Activated T-cell treated with anti-CD3 and anti-CD28 coated beads, Interleukin-2, amount 50 U/mL, for 4 hours (primary cell): ENCODE data around the gene SRP68. TPM values are rescaled to one million over a fixed set of nuclear protein-coding genes. Genes with fewer than 3 reads are reported as not detected.
"Not testable (repeated sequence)": the region's sequence is repeated elsewhere in the genome, so short reads cannot be mapped to it uniquely, and the experiment has no call there.

Source experiments
- ATAC-seq, 2 donors: fragments of 200-7000 bp; cut with Tn5 transposase; one replicate each; pipeline ENCODE4 v1.10.0; 2021
- DNase-seq: peaks from one replicate; pipeline ENCODE4 v3.0.0-alpha.2; 2020
- H3K27me3 Mint-ChIP-seq: one replicate; pipeline ENCODE4 v1.8.0; 2021; ENCODE audit warnings: low read depth, mixed read lengths
- H3K36me3 Mint-ChIP-seq: one replicate; pipeline ENCODE4 v1.8.0; 2022; ENCODE audit warnings: mixed read lengths; ENCODE audit not compliant: insufficient read depth
- H3K4me1 Mint-ChIP-seq: one replicate; pipeline ENCODE4 v1.8.0; 2021; ENCODE audit warnings: low read depth, mixed read lengths
- H3K4me3 Mint-ChIP-seq: one replicate; pipeline ENCODE4 v1.8.0; 2021; ENCODE audit warnings: mild to moderate bottlenecking, moderate library complexity, mixed read lengths
- H3K9me3 Mint-ChIP-seq: one replicate; pipeline ENCODE4 v1.8.0; 2021; ENCODE audit warnings: mixed read lengths
- total RNA-seq, 3 donors: library from RNA; stranded (reverse); gene quantifications; one replicate each; pipeline ENCODE4 v1.2.1, GENCODE V29; 2021

The SRP68 gene
- total RNA-seq, 3 donors from 2014 or later, result 88.4 to 114 (median 105) TPM

GRCh38 chr17:76075364-76076145 is 3.2 kb upstream of the SRP68 start:
- no peak for ATAC-seq
- Mint-ChIP-seq H3K4me3 (peak overlapping the region; percentile 67), H3K9me3 (no peaks in the 10 kb centered on the region), H3K4me1 (peaks cover 53% of the 10 kb centered on the region), H3K27me3 (peaks cover 43% of the 10 kb centered on the region), H3K36me3 (no peaks in the 10 kb centered on the region)
- no peak for DNase-seq

- Mint-ChIP-seq H3K27me3 (peaks cover 43% of the 10 kb centered on the region), H3K4me3 (peak within 1 kb of the TSS; percentile 67), H3K9me3 (no peaks in the 10 kb centered on the region), H3K4me1 (peaks cover 56% of the 10 kb centered on the region), H3K36me3 (no peaks in the 10 kb centered on the region)
- no peak for ATAC-seq
- DNase-seq, result no peak
Measured at GRCh38 chr17:76074390-76075363, 2.4 kb upstream of the SRP68 start, which contains the start of gene GALR2. GALR2 (plus strand) TSS chr17:76074781; CDS start chr17:76074884, 103 bp downstream.

- Mint-ChIP-seq H3K27me3 (peaks cover 27% of the 10 kb centered on the region), H3K4me1 (peaks cover 44% of the 10 kb centered on the region), H3K36me3 (peaks cover 7% of the 10 kb centered on the region), H3K4me3 (peak overlapping the region; percentile 99), H3K9me3 (no peaks in the 10 kb centered on the region)
- ATAC-seq (peak; percentile 74 to 77), DNase-seq (no peak)
Measured at GRCh38 chr17:76071531-76072147, 678 bp downstream of the SRP68 start.

GRCh38 chr17:76065775-76066174 is 6.5 kb downstream of the SRP68 start:
- peaks cover 40% of the 10 kb centered on the region for H3K4me1 Mint-ChIP-seq
- H3K9me3 Mint-ChIP-seq, result no peaks in the 10 kb centered on the region
- DNase-seq (no peak), ATAC-seq (no peak)
- H3K27me3 Mint-ChIP-seq, result no peaks in the 10 kb centered on the region
- H3K36me3 Mint-ChIP-seq, result peaks cover 43% of the 10 kb centered on the region
- H3K4me3 Mint-ChIP-seq, result no peak overlapping the region

DNA sequence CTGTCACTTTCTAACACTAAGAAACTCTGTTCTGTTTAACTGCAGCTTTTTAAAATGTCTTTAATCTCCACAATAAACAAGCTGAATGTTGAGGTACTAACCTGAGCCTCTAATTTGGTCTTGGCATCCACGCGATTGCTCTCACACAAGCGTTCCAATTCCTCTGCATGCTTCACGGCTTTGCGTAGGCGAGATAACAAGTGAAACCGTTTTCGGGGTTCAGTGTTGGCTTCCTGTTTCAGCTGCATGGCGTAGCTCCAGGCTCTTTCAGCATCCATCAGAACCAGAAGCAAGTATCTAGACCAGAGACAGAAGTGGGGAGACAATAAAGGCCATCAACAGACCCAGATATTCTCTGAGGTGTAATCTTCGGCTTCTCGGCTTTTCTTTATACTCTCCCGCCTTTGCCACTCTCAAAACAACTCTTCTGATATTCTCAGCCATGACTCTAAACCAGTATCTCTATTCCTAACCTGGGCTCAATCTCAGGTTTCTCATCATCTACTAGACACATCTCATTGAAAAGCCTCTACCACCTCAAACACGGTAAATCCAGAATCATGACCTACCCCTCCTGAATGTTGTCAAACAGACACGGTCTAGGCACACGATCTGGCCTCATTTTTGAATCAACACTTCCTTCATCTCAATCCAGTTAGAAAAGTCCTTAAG is 8.3 kb downstream of the SRP68 start:
- Mint-ChIP-seq H3K36me3 (peaks cover 51% of the 10 kb centered on the region), H3K4me3 (peak overlapping the region; percentile 43), H3K27me3 (no peaks in the 10 kb centered on the region), H3K9me3 (no peaks in the 10 kb centered on the region), H3K4me1 (peaks cover 31% of the 10 kb centered on the region)
- DNase-seq, result peak; percentile 33
- peak; percentile 88 to 89 for ATAC-seq

DNA sequence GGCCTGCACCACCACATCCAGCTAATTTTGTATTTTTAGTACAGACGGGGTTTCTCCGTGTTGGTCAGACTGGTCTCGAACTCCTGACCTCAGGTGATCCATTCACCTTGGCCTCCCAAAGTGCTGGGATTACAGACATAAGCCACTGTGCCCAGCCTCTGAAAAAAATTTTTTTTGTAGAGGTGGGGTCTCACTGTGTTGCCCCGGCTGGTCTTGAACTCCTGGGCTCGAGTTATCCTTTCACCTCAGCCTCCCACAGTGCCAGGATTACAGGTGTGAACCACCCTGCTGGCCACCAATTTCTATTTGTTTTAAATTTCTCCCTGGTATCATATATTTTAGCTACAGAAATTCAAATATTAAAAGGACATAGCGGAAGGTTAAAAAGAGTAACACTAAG is 14.1 kb downstream of the SRP68 start:
- H3K4me3 Mint-ChIP-seq, H3K9me3 Mint-ChIP-seq, H3K27me3 Mint-ChIP-seq, ATAC-seq, DNase-seq: not testable (repeated sequence)
- Mint-ChIP-seq H3K4me1 (peaks cover 15% of the 10 kb centered on the region), H3K36me3 (peaks cover 51% of the 10 kb centered on the region)

- no peaks in the 10 kb centered on the region for H3K27me3 Mint-ChIP-seq
- no peak for ATAC-seq
- no peaks in the 10 kb centered on the region for H3K9me3 Mint-ChIP-seq
- H3K4me1 Mint-ChIP-seq, result peaks cover 10% of the 10 kb centered on the region
- peaks cover 47% of the 10 kb centered on the region for H3K36me3 Mint-ChIP-seq
- no peak overlapping the region for H3K4me3 Mint-ChIP-seq
- no peak for DNase-seq
Measured at GRCh38 chr17:76056882-76057281, 15.4 kb downstream of the SRP68 start.

DNA sequence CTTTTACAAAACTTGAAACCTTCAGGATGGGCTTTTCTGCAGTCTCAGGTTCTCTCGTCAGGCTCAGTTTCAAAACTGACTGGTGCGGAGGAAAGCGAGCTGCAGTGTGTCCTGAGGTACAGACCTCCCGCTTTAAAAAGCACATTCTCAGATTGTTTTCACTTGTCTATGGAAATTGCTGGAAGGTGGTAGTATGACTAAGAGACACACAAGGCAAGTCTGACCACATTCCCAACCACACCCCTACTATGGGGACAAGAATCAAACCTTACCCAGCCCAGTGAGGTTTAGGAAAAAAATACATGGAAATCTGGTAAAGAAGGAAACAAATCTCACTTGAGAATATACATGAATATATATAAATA is 18.2 kb downstream of the SRP68 start:
- no peaks in the 10 kb centered on the region for H3K9me3 Mint-ChIP-seq
- ATAC-seq, result no peak
- no peak overlapping the region for H3K4me3 Mint-ChIP-seq
- peaks cover 49% of the 10 kb centered on the region for H3K36me3 Mint-ChIP-seq
- H3K27me3 Mint-ChIP-seq, result no peaks in the 10 kb centered on the region
- peaks cover 20% of the 10 kb centered on the region for H3K4me1 Mint-ChIP-seq
- no peak for DNase-seq

GRCh38 chr17:76053246-76054111 is 18.8 kb downstream of the SRP68 start:
- peaks cover 25% of the 10 kb centered on the region for H3K4me1 Mint-ChIP-seq
- H3K9me3 Mint-ChIP-seq, result no peaks in the 10 kb centered on the region
- no peaks in the 10 kb centered on the region for H3K27me3 Mint-ChIP-seq
- ATAC-seq, result peak in 1 of 2 donors; percentile 78
- peaks cover 50% of the 10 kb centered on the region for H3K36me3 Mint-ChIP-seq
- DNase-seq, result no peak
- no peak overlapping the region for H3K4me3 Mint-ChIP-seq

DNA sequence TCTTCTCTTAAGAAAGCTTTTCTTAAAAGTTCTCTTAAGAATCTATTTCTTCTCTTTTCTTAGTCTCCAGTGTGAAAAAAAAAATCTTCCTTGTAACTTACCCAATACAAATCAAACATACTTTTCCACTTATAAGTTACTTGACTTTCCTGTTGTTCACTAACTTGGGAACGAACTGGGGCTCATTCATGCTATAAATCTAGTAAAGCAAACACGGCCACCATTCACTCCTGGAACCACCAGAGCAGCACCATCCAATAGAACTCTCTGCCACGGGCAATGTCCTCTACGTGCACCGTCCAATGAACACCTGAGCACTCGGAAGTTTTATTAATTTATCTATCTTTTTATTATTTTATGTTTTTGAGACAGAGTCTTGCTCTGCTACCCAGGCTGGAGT is 20.8 kb downstream of the SRP68 start:
- ATAC-seq, result no peak

GRCh38 chr17:76050538-76051467 is 21.5 kb downstream of the SRP68 start:
- Mint-ChIP-seq H3K4me1 (peaks cover 27% of the 10 kb centered on the region), H3K36me3 (peaks cover 46% of the 10 kb centered on the region), H3K4me3 (no peak overlapping the region), H3K27me3 (no peaks in the 10 kb centered on the region), H3K9me3 (no peaks in the 10 kb centered on the region)
- DNase-seq, result no peak
- ATAC-seq, result peak; percentile 45 to 73

More for the DNA sequence above, 20.8 kb downstream of the SRP68 start:
- Mint-ChIP-seq H3K27me3 (no peaks in the 10 kb centered on the region), H3K9me3 (no peaks in the 10 kb centered on the region), H3K36me3 (peaks cover 50% of the 10 kb centered on the region), H3K4me1 (peaks cover 29% of the 10 kb centered on the region), H3K4me3 (no peak overlapping the region)
- DNase-seq, result no peak

DNA sequence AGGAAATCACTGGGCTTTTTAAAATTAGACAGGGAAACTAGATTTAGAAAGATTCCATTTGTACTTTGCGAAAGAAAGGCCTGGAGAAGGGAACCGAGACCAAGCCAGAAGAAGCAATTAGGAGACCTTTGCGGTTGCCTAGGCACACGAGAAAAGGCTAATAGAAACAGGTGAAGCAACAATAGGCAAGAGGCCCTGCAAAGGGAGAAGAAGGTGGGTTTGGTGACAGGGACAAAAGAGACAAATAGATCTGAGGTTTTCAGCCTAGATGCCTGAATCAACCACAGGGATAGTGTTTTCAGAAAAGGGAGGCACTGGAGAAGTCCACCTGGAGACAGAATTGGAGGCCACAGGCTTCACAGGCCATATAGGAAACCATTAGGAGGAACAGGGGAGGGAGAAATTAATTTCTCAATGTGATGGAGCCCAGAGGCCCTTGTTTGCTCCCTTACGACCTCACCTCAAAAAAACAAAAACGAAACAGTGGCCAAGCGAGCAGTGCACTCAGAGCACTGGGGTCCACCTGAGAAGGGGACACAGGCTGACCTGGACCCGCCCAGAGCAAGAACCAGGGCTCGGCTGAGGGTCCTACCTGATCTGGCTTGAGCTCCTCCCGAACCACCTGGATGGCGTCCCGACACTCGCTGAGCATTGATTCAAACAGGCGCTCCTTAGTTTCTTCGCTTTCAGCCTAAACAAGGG is 22.3 kb downstream of the SRP68 start:
- Mint-ChIP-seq H3K27me3 (no peaks in the 10 kb centered on the region), H3K36me3 (peaks cover 54% of the 10 kb centered on the region), H3K4me1 (peaks cover 27% of the 10 kb centered on the region), H3K9me3 (no peaks in the 10 kb centered on the region), H3K4me3 (no peak overlapping the region)
- DNase-seq, result no peak
- no peak for ATAC-seq
